HCT116 (cell line): ENCODE measurements around the gene STX1A. TPM values are rescaled to one million over a fixed set of nuclear protein-coding genes. Genes with fewer than 3 reads are reported as not detected.

Source experiments
- ATAC-seq: fragments of 200-7000 bp; cut with Tn5 transposase; 2 replicates; pipeline ENCODE4 v1.9.1; 2020; ENCODE audit warnings: mild to moderate bottlenecking, moderate library complexity
- BruUV-seq: library from RNA; stranded (reverse); fragments of 400-500 nt; replicated peaks from 2 replicates; lab custom pipeline; 2021; lab: Mats Ljungman, UMichigan
- CTCF ChIA-PET: fragments of 300-600 bp; sonication (Branson Sonifier 250); formaldehyde crosslinking; loops from one replicate; lab custom pipeline; 2021; ENCODE audit warnings: antibody characterized with exemption; lab: Charles Lee
- POLR2A ChIA-PET: fragments of 300-600, 350-600 bp; sonication (Branson Sonifier 250); formaldehyde crosslinking; loops from one replicate; lab custom pipeline; 2021; ENCODE audit warnings: antibody characterized with exemption; lab: Charles Lee
- RAD21 ChIA-PET, 2 experiments: fragments of 300-600 bp; sonication (Branson Sonifier 250); formaldehyde crosslinking; loops; one replicate each; lab custom pipeline; 2023; ENCODE audit warnings: low total read pairs in 2 of 2; ENCODE audit not compliant: uncharacterized antibody in 2 of 2, unreplicated experiment in 2 of 2, low non-redundant PET in 1 of 2; lab: Charles Lee
- DNase-seq: peaks from one replicate; pipeline ENCODE4 v3.0.0-alpha.2; 2010; ENCODE audit warnings: low read depth, low spot score
- H2AFZ ChIP-seq: fragments of 200-600 bp; shearing (Covaris generic), sonication (generic); 2 replicates; pipeline ENCODE4 v1.6.1; 2017; ENCODE audit warnings: low read depth, mixed run types, mixed read lengths, antibody characterized with exemption, low read length; ENCODE audit not compliant: poor library complexity, severe bottlenecking
- H3K27ac ChIP-seq: 2 replicates; pipeline ENCODE4 v1.5.1; 2012; ENCODE audit warnings: low read depth, low read length
- H3K27me3 ChIP-seq: fragments of 200-600 bp; sonication (generic); 2 replicates; pipeline ENCODE4 v1.6.1; 2016; ENCODE audit warnings: mixed run types, low read length, mixed read lengths; ENCODE audit not compliant: insufficient read depth
- H3K36me3 ChIP-seq, 2 experiments: fragments of 200-500 bp in 1 of 2; fragments of 200-600 bp in 1 of 2; sonication (Bioruptor generic) in 1 of 2; sonication (generic) in 1 of 2; 2 replicates each; pipeline versions ENCODE4 v1.5.1 to v1.6.1; 2014 to 2016; ENCODE audit warnings: low read length in 2 of 2, inconsistent platforms in 1 of 2, mixed read lengths in 1 of 2, mixed run types in 1 of 2; ENCODE audit not compliant: insufficient read depth in 2 of 2, control insufficient read depth in 1 of 2
- H3K4me1 ChIP-seq, 2 experiments: fragments of 200-600 bp in 1 of 2; sonication (generic) in 1 of 2; 2 replicates each; pipeline versions ENCODE4 v1.5.1 to v1.6.1; 2012 to 2017; ENCODE audit warnings: low read length in 2 of 2, inconsistent platforms in 1 of 2, mild to moderate bottlenecking in 1 of 2, mixed read lengths in 1 of 2, mixed run types in 1 of 2, moderate library complexity in 1 of 2; ENCODE audit not compliant: insufficient read depth in 2 of 2, control insufficient read depth in 1 of 2
- H3K4me2 ChIP-seq: fragments of 200-600 bp; sonication (generic); 2 replicates; pipeline ENCODE4 v1.6.1; 2017; ENCODE audit warnings: mixed run types, low read length, mixed read lengths
- H3K4me3 ChIP-seq, 2 experiments: fragments of 200-600 bp in 1 of 2; sonication (generic) in 1 of 2; replicated peaks in 1 of 2; 2 replicates each; pipeline ENCODE4 v1.5.1; 2011 to 2016; ENCODE audit warnings: low read length in 2 of 2, control low read depth in 1 of 2, low read depth in 1 of 2, mild to moderate bottlenecking in 1 of 2, mixed read lengths in 1 of 2, mixed run types in 1 of 2
- H3K79me2 ChIP-seq: fragments of 200-600 bp; sonication (generic); 2 replicates; pipeline ENCODE4 v1.6.1; 2017; ENCODE audit warnings: mild to moderate bottlenecking, mixed run types, low read length, moderate library complexity, mixed read lengths; ENCODE audit not compliant: insufficient read depth
- H3K9ac ChIP-seq: fragments of 200-600 bp; sonication (generic); 2 replicates; pipeline ENCODE4 v1.6.1; 2016; ENCODE audit warnings: low read length, mixed read lengths
- H3K9me2 ChIP-seq: fragments of 200-600 bp; sonication (generic), shearing (Covaris generic); 2 replicates; pipeline ENCODE4 v1.6.1; 2017; ENCODE audit warnings: mixed run types, mild to moderate bottlenecking, moderate library complexity; ENCODE audit not compliant: insufficient read depth
- H3K9me3 ChIP-seq, 2 experiments: fragments of 200-500 bp in 1 of 2; fragments of 200-600 bp in 1 of 2; sonication (Bioruptor generic) in 1 of 2; sonication (generic) in 1 of 2; 2 replicates each; pipeline ENCODE4 v1.6.1; 2014 to 2017; ENCODE audit warnings: low read length in 2 of 2, mixed read lengths in 2 of 2, inconsistent platforms in 1 of 2, low read depth in 1 of 2, mild to moderate bottlenecking in 1 of 2, mixed run types in 1 of 2, moderate library complexity in 1 of 2; ENCODE audit not compliant: control insufficient read depth in 1 of 2, insufficient read depth in 1 of 2
- H4K20me1 ChIP-seq: fragments of 200-600 bp; sonication (generic), shearing (Covaris generic); 2 replicates; pipeline ENCODE4 v1.6.1; 2017; ENCODE audit warnings: mixed run types, mild to moderate bottlenecking, moderate library complexity; ENCODE audit not compliant: insufficient read depth
- CBX3 ChIP-seq: IDR thresholded peaks from 2 replicates; pipeline ENCODE4 v1.6.1; 2012; ENCODE audit warnings: low read depth
- ZFX ChIP-seq: fragments of 450-650 bp; IDR thresholded peaks from 2 replicates; pipeline ENCODE4 v1.6.1; 2017
- intact Hi-C: fragments of 100-400 bp; cut with micrococcal nuclease; formaldehyde crosslinking; loops from 2 replicates; pipeline ENCODE4 v1.10.0; 2022
- total RNA-seq: library from RNA; stranded (reverse); gene quantifications from one replicate; pipeline ENCODE4 v1.2.1, GENCODE V29; 2021; ENCODE audit not compliant: unreplicated experiment
- TF ChIP-seq, protein P1 (sequence below): IDR thresholded peaks from 2 replicates; pipeline ENCODE4 v1.6.1; 2012; ENCODE audit warnings: low read depth
- TF ChIP-seq, protein P2 (sequence below): IDR thresholded peaks from 2 replicates; pipeline ENCODE4 v1.6.1; 2012
- TF ChIP-seq, protein P3 (sequence below): IDR thresholded peaks from 2 replicates; pipeline ENCODE4 v1.6.1; 2012

Gene STX1A
- total RNA-seq, 1 experiment from 2014 or later: 39.4 TPM

DNA sequence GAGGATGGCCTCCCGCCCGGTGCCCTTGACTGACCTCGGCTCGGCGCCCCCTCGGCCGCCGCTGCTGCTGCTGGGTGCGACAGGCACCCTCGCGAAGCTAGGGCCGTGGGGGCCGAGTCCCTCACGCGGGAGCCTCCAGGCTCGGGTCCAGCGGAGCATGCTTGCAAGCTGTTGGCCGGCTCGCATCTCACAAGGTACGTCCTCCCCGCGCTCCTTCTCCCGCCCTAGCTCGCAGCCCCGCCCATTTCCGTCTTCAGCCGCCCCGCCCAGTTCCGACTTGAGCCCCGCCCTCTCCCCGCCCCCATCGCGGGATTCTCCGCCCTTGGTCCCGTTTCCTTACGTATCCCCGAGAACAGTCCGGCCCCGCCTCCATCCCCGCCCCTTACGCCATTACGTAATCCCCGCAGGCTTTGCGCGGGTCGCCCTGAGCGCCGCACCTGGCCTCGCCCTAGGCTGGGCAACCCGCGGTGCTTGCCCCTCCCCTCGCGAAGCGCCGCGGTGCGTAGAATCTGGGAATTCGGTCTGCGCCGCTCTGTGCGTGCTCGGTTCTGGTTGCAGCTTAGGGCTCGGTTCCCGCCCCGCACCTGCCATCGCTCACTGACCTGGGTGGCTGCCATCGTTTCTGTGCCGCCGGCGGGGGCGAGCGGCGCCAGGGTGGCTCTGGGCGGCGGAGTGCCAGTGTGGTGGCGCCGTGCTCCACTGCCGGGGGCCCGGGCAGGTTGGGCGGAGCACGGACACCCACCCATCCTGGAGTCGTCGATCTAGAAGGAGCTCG lies 19.3 kb upstream of the STX1A start, which contains the start of gene ABHD11 (continued):
- TF ChIP-seq, protein P1, sequence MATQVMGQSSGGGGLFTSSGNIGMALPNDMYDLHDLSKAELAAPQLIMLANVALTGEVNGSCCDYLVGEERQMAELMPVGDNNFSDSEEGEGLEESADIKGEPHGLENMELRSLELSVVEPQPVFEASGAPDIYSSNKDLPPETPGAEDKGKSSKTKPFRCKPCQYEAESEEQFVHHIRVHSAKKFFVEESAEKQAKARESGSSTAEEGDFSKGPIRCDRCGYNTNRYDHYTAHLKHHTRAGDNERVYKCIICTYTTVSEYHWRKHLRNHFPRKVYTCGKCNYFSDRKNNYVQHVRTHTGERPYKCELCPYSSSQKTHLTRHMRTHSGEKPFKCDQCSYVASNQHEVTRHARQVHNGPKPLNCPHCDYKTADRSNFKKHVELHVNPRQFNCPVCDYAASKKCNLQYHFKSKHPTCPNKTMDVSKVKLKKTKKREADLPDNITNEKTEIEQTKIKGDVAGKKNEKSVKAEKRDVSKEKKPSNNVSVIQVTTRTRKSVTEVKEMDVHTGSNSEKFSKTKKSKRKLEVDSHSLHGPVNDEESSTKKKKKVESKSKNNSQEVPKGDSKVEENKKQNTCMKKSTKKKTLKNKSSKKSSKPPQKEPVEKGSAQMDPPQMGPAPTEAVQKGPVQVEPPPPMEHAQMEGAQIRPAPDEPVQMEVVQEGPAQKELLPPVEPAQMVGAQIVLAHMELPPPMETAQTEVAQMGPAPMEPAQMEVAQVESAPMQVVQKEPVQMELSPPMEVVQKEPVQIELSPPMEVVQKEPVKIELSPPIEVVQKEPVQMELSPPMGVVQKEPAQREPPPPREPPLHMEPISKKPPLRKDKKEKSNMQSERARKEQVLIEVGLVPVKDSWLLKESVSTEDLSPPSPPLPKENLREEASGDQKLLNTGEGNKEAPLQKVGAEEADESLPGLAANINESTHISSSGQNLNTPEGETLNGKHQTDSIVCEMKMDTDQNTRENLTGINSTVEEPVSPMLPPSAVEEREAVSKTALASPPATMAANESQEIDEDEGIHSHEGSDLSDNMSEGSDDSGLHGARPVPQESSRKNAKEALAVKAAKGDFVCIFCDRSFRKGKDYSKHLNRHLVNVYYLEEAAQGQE: no peak
- TF ChIP-seq, protein P2, sequence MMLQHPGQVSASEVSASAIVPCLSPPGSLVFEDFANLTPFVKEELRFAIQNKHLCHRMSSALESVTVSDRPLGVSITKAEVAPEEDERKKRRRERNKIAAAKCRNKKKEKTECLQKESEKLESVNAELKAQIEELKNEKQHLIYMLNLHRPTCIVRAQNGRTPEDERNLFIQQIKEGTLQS: no peak
- TF ChIP-seq, protein P3, sequence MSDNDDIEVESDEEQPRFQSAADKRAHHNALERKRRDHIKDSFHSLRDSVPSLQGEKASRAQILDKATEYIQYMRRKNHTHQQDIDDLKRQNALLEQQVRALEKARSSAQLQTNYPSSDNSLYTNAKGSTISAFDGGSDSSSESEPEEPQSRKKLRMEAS: no peak

DNA sequence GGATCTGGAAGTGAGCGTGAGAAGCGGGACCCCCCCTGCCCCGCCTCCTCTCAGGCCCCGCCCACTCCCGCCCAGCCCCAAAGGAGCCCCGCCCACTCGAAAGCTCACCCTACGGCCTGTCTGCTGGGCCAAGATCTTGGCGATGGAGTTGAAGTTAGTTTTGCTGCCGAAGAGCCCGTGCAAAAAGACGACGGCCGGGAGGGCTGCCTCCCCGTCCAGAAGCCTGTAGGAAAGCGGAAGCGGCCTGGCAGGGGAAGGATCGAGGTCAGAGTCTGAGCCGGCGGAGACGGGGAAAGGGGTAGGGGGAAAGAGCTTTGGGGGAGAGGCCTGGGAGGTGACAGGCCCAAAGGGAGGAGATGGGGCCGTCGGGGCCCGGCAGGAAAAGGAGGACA lies 18.7 kb upstream of the STX1A start:
- Histone ChIP-seq H4K20me1 (peaks cover 8% of the 10 kb centered on the region; the same call in 1 of the 2 replicates), H3K27me3 (no peaks in the 10 kb centered on the region), H3K9ac (peak overlapping the region; percentile 95), H3K4me2 (peak overlapping the region; percentile 95), H2AFZ (no peak overlapping the region), H3K36me3 (peaks cover 7 to 22% of the 10 kb centered on the region in 2 experiments; a peak in 1 of 4 replicates), H3K4me1 (peaks cover 46 to 78% of the 10 kb centered on the region in 2 experiments), H3K4me3 (peak overlapping the region; percentile 81 to 91), H3K9me2 (no peaks in the 10 kb centered on the region), H3K79me2 (peaks cover 32% of the 10 kb centered on the region), H3K9me3 (no peaks in the 10 kb centered on the region), H3K27ac (peak overlapping the region; percentile 95)
- DNase-seq (no peak), ATAC-seq (peak; percentile 16)
- BruUV-seq: TSS peak; percentile 47
- TF ChIP-seq ZFX (peak; percentile 77; the same call in 1 of the 2 replicates), CBX3 (no peak)
- intact Hi-C loops: loop anchor here (10.0 kb wide), 1 partner anchor 413 kb away; the partner anchor contains the start of genes FKBP6 and TRIM50
- ChIA-PET RAD21 (interaction anchor here (0.6 to 0.7 kb wide), 3 partner anchors 57 to 212 kb away, joined by 3 to 4 read pairs (median 3); no protein-coding TSS in a partner anchor), POLR2A (interaction anchor here (0.7 to 5.8 kb wide), 12 partner anchors 32 to 216 kb away, joined by 3 to 43 read pairs (median 4); partner anchors contain the start of genes BAZ1B, CLDN3, CLDN4 and METTL27), CTCF (interaction anchor here (0.6 to 1.9 kb wide), 10 partner anchors 13 to 289 kb away, joined by 3 to 6 read pairs (median 3); no protein-coding TSS in a partner anchor)
